ENCODE measurements around the gene CLGN. TPM values are rescaled to one million over a fixed set of nuclear protein-coding genes. Genes with fewer than 3 reads are reported as not detected.

CLGN gene
- polyA plus RNA-seq, 4 donors: 3.5 to 6.5 (median 3.9) TPM

DNA sequence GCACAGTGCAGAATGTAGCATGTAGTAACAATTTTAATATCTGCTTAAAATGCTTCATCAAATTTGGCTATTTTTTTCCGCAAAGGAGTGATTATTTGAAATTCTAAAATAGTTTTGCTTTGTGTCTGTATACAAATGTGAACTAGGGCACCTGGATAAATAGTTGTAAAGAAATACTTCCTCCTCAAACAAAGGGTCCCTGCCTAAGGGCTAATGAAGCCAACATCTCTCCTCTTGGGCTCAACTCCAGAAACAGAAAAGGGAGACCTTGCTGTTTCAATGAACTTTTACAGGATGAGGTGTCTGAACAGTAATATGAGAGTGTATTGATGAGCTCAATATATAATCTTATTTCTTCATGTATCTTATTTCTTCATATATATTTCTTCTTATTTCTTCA is 84.8 kb downstream of the CLGN start:
- DNase-seq (ENCODE audit: low read depth in 4 of 4, low spot score in 3 of 4): no peak

Other genes starting within 250 kb of the CLGN start
- 100 to 1,000 TPM; 137 to 173 (median 170) TPM for gene SCOC, start 54.0 kb downstream of the CLGN start, polyA plus RNA-seq (ENCODE audit: insufficient read length in 4 of 4)
- not detected for gene MGAT4D, start 70.6 kb upstream of the CLGN start, polyA plus RNA-seq (ENCODE audit: insufficient read length in 4 of 4)
- 10 to 100 TPM; 39.0 to 49.8 (median 49.2) TPM for gene ELMOD2, start 96.5 kb upstream of the CLGN start, polyA plus RNA-seq (ENCODE audit: insufficient read length in 4 of 4)
- gene UCP1, start 141.3 kb upstream of the CLGN start, polyA plus RNA-seq (ENCODE audit: insufficient read length in 4 of 4): under 1 TPM in 3 of 4 donors, not detected in 1; 0.19 to 0.42 (median 0.30) TPM

Data from right renal pelvis (tissue), 4 donors.